PC-9 (cell line): ENCODE data around the gene PAX7. TPM values are rescaled to one million over a fixed set of nuclear protein-coding genes. Genes with fewer than 3 reads are reported as not detected.

ENCODE experiments used
- BruUV-seq: library from RNA; stranded (reverse); fragments of 400-500 nt; replicated peaks from 2 replicates; lab custom pipeline; 2021; lab: Mats Ljungman, UMichigan
- CTCF ChIA-PET: fragments of 300-600 bp; sonication (Branson Sonifier 250); formaldehyde crosslinking; loops from one replicate; lab custom pipeline; 2022; ENCODE audit warnings: antibody characterized with exemption; lab: Charles Lee
- POLR2A ChIA-PET: fragments of 300-600 bp; sonication (Branson Sonifier 250); formaldehyde crosslinking; loops from one replicate; lab custom pipeline; 2022; ENCODE audit warnings: antibody characterized with exemption; ENCODE audit not compliant: unreplicated experiment; lab: Charles Lee
- DNase-seq, 2 experiments: peaks; one replicate each; pipeline versions ENCODE4 v3.0.0 to v3.0.0-alpha.2; 2015 to 2022; ENCODE audit warnings: mixed read lengths in 1 of 2
- H2AFZ ChIP-seq: fragments of 200-600 bp; sonication (generic); 2 replicates; pipeline ENCODE4 v1.8.1; 2017; ENCODE audit warnings: antibody characterized with exemption
- H3F3A ChIP-seq: fragments of 200-600 bp; sonication (generic); 2 replicates; pipeline ENCODE4 v1.8.1; 2017; ENCODE audit warnings: antibody characterized with exemption, mild to moderate bottlenecking, low read depth; ENCODE audit not compliant: insufficient read depth
- H3K27ac ChIP-seq: fragments of 200-600 bp; sonication (generic); 2 replicates; pipeline ENCODE4 v1.6.1; 2016; ENCODE audit warnings: mixed run types
- H3K27me3 ChIP-seq: fragments of 200-600 bp; sonication (generic); 2 replicates; pipeline ENCODE4 v1.6.1; 2016; ENCODE audit warnings: low read depth, mixed run types; ENCODE audit not compliant: insufficient read depth
- H3K36me3 ChIP-seq: fragments of 200-600 bp; sonication (generic); 2 replicates; pipeline ENCODE4 v1.6.1; 2016; ENCODE audit warnings: low read depth, mixed run types
- H3K4me1 ChIP-seq: fragments of 200-600 bp; sonication (generic); replicated peaks from 2 replicates; pipeline ENCODE4 v1.6.1; 2016; ENCODE audit warnings: mixed run types; ENCODE audit not compliant: insufficient read depth
- H3K4me2 ChIP-seq: fragments of 200-600 bp; sonication (generic); 2 replicates; pipeline ENCODE4 v1.6.1; 2017; ENCODE audit warnings: mixed run types
- H3K4me3 ChIP-seq: fragments of 200-600 bp; sonication (generic); 2 replicates; pipeline ENCODE4 v1.6.1; 2016; ENCODE audit warnings: mixed run types
- H3K79me2 ChIP-seq: fragments of 200-600 bp; sonication (generic); 2 replicates; pipeline ENCODE4 v1.6.1; 2017; ENCODE audit warnings: low read depth, mixed run types
- H3K9me2 ChIP-seq: fragments of 200-600 bp; sonication (generic); 2 replicates; pipeline ENCODE4 v1.8.1; 2017; ENCODE audit warnings: mild to moderate bottlenecking; ENCODE audit not compliant: insufficient read depth
- H3K9me3 ChIP-seq: fragments of 200-600 bp; sonication (generic); 2 replicates; pipeline ENCODE4 v1.8.1; 2016; ENCODE audit warnings: low read depth; ENCODE audit not compliant: insufficient read depth
- H4K20me1 ChIP-seq: fragments of 200-600 bp; sonication (generic); 2 replicates; pipeline ENCODE4 v1.8.1; 2017; ENCODE audit not compliant: insufficient read depth
- EZH2 ChIP-seq: fragments of 200-600 bp; sonication (generic); IDR thresholded peaks from 2 replicates; pipeline ENCODE4 v1.8.0; 2017; ENCODE audit warnings: antibody characterized with exemption, low read depth
- intact Hi-C: fragments of 100-400 bp; cut with micrococcal nuclease; formaldehyde crosslinking; loops from one replicate; pipeline ENCODE4 v1.10.0; 2022; ENCODE audit not compliant: unreplicated experiment
- total RNA-seq: library from RNA; stranded (reverse); gene quantifications from 2 replicates; pipeline ENCODE4 v1.2.3, GENCODE V29; 2021
- TF ChIP-seq, protein P1 (sequence below): fragments of 200-600 bp; sonication (generic); conservative IDR thresholded peaks from 2 replicates; pipeline ENCODE4 v1.6.1; 2017; ENCODE audit warnings: mixed run types, antibody characterized with exemption, mild to moderate bottlenecking, moderate library complexity

Gene PAX7
- total RNA-seq, 1 experiment from 2014 or later = not detected

DNA sequence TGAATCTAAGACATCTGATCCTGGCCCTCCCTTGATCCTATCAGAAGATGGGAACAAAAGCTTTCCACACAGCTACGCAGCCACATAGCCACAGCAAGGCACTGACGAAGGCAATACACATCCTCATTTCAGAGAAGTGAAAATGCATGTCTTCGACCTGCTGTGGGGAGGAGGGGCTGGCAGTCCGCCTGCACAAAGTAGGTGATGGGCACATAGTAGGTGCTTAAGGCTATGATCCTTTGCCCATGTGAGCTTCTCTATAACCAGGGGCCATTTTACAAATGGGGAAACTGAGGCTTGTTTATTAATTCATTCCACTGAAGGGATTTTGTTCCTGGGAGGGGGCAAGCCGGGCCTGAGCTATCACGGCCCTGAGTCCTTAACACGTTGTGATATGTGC lies 94.2 kb downstream of the PAX7 start:
- no peaks in the 10 kb centered on the region for H3F3A ChIP-seq
- DNase-seq = no peak
- H3K27ac ChIP-seq = no peak overlapping the region
- intact Hi-C loops = no loop called here
- H3K9me3 ChIP-seq = no peaks in the 10 kb centered on the region
- peaks cover 25% of the 10 kb centered on the region for H3K27me3 ChIP-seq
- CTCF ChIA-PET = no interaction called here
- H3K4me1 ChIP-seq = no peaks in the 10 kb centered on the region
- H3K9me2 ChIP-seq = no peaks in the 10 kb centered on the region
- no peaks in the 10 kb centered on the region for H3K36me3 ChIP-seq
- H3K79me2 ChIP-seq = no peaks in the 10 kb centered on the region
- no peak overlapping the region for H3K4me2 ChIP-seq
- POLR2A ChIA-PET = interaction anchor here (0.7 kb wide), 1 partner anchor 40 kb away, joined by 4 read pairs; no protein-coding TSS in a partner anchor
- no peak for TF ChIP-seq EZH2
- TF ChIP-seq, protein P1, sequence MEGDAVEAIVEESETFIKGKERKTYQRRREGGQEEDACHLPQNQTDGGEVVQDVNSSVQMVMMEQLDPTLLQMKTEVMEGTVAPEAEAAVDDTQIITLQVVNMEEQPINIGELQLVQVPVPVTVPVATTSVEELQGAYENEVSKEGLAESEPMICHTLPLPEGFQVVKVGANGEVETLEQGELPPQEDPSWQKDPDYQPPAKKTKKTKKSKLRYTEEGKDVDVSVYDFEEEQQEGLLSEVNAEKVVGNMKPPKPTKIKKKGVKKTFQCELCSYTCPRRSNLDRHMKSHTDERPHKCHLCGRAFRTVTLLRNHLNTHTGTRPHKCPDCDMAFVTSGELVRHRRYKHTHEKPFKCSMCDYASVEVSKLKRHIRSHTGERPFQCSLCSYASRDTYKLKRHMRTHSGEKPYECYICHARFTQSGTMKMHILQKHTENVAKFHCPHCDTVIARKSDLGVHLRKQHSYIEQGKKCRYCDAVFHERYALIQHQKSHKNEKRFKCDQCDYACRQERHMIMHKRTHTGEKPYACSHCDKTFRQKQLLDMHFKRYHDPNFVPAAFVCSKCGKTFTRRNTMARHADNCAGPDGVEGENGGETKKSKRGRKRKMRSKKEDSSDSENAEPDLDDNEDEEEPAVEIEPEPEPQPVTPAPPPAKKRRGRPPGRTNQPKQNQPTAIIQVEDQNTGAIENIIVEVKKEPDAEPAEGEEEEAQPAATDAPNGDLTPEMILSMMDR = no peak
- no peaks in the 10 kb centered on the region for H4K20me1 ChIP-seq
- H3K4me3 ChIP-seq = no peak overlapping the region
- H2AFZ ChIP-seq = no peak overlapping the region
- no TSS peak for BruUV-seq

DNA sequence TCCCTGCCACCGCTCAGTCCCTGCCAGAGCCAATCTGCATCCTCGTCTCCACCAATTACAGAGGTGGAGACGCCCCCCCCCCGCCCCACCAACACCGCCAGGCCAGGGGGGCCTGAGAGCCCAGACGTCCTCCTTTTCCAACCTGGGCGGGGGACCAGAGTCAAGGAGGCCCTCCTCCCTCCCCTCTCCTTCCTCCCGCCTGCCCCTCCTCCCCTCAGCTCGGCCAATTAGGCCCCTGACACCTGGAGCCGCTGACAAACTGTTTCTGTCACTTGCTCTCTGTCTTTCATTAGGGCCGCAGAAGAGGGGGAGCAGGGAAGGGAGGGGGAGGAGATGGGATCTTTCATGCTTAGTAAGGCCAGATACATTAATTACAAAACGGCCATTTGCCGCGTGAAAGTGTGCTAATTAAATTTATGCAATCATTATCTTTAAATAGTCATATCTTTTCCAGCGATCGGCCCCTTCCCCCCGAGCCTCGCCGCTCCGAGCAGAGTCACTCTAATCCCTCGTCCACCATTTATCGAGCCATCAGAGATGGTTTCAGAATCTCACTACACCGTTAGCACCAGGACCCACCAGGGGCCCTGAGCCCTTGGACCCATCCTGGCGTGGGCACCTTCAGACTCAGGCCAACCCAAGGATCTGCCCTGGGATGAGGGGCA lies 94.7 kb downstream of the PAX7 start:
- no peaks in the 10 kb centered on the region for H3F3A ChIP-seq
- H3K27me3 ChIP-seq = peaks cover 21% of the 10 kb centered on the region
- no peaks in the 10 kb centered on the region for H3K9me2 ChIP-seq
- TF ChIP-seq, protein P1 = no peak
- no peak for TF ChIP-seq EZH2
- no peak overlapping the region for H3K27ac ChIP-seq
- no peaks in the 10 kb centered on the region for H3K36me3 ChIP-seq
- H3K4me1 ChIP-seq = no peaks in the 10 kb centered on the region
- no peaks in the 10 kb centered on the region for H3K79me2 ChIP-seq
- no peak for DNase-seq
- ChIA-PET POLR2A (no interaction called here), CTCF (no interaction called here)
- BruUV-seq = no TSS peak
- no peak overlapping the region for H3K4me3 ChIP-seq
- H2AFZ ChIP-seq = no peak overlapping the region
- intact Hi-C loops = no loop called here
- no peaks in the 10 kb centered on the region for H3K9me3 ChIP-seq
- H3K4me2 ChIP-seq = no peak overlapping the region
- H4K20me1 ChIP-seq = no peaks in the 10 kb centered on the region

DNA sequence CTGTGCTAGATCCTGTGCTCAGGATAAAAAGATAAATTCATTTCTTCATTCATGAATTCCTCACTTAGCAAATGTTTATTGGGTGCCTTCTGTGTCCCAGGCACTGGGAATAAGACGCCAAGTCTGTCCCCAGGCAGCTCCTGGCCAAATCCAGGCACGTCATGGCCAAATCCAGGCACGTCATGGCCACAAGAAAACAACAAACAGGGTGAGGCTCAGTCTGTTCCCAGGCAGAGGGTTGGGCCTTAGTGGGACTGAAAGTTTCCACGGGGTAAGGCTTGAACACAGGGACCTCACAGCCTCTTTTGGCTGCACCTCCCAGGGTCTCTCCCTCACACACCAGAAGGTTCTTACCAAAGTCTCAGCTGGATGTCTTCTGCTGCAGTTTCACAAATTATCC lies 95.7 kb downstream of the PAX7 start:
- no peaks in the 10 kb centered on the region for H3K9me2 ChIP-seq
- no TSS peak for BruUV-seq
- peaks cover 17% of the 10 kb centered on the region; the same call in 1 of the 2 replicates for H3K27me3 ChIP-seq
- ChIA-PET CTCF (no interaction called here), POLR2A (no interaction called here)
- H3F3A ChIP-seq = no peaks in the 10 kb centered on the region
- H3K4me2 ChIP-seq = no peak overlapping the region
- no peak overlapping the region for H2AFZ ChIP-seq
- TF ChIP-seq EZH2 = no peak
- TF ChIP-seq, protein P1 = no peak
- no peaks in the 10 kb centered on the region for H3K4me1 ChIP-seq
- H3K27ac ChIP-seq = no peak overlapping the region
- H3K36me3 ChIP-seq = no peaks in the 10 kb centered on the region
- no peaks in the 10 kb centered on the region for H3K79me2 ChIP-seq
- H4K20me1 ChIP-seq = no peaks in the 10 kb centered on the region
- intact Hi-C loops = no loop called here
- no peak overlapping the region for H3K4me3 ChIP-seq
- no peak for DNase-seq
- no peaks in the 10 kb centered on the region for H3K9me3 ChIP-seq
